ENCODE results near the gene INTS3. TPM values are rescaled to one million over a fixed set of nuclear protein-coding genes. Genes with fewer than 3 reads are reported as not detected.

INTS3 gene
- total RNA-seq, 1 experiment from 2014 or later: 39.0 TPM

DNA sequence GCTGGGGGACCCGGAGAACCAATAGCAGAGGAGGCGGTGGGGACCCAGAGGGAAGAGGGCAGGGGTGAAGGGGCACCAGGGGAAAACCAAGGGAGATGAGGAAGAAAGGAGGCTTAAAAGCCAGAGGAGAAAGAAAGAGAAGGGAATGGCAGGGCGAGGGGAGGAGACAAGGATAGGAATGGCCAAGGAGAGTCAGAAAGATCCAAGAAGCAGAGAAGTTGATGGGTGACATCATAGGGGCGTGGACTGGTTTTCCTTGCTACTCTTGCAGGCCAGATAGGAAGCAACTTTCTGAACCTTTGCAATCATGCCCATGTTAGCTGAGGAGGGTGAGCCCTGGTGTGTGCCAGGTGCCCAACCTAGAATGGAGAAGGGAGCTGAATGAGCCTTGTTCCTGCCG lies 44.0 kb upstream of the INTS3 start:
- Mint-ChIP-seq H3K27ac (ENCODE audit: unreplicated experiment) (no peak overlapping the region), H3K27me3 (ENCODE audit: insufficient read depth, unreplicated experiment) (peaks cover 9% of the 10 kb centered on the region), H3K4me3 (ENCODE audit: unreplicated experiment) (no peak overlapping the region), H3K9me3 (ENCODE audit: unreplicated experiment) (no peaks in the 10 kb centered on the region), H3K4me1 (ENCODE audit: low read depth, unreplicated experiment) (peaks cover 19% of the 10 kb centered on the region), H3K36me3 (ENCODE audit: insufficient read depth, unreplicated experiment) (peaks cover 6% of the 10 kb centered on the region)
- POLR2A ChIA-PET: no interaction called here
- H3K36me3 ChIP-seq (ENCODE audit: control insufficient read depth, insufficient read depth, low read length): no peaks in the 10 kb centered on the region
- BruUV-seq (replicated peaks): no TSS peak
- no peak for DNase-seq
- no peak for TF ChIP-seq CTCF (IDR thresholded peaks at IDR 0.05; ENCODE audit: insufficient read depth in 1 of 2, low read depth in 1 of 2, low read length in 1 of 2, severe bottlenecking in 1 of 2, unreplicated experiment in 1 of 2)
- H3K4me3 ChIP-seq (ENCODE audit: low read depth, low read length): no peak overlapping the region
- no peaks in the 10 kb centered on the region for H3K9me3 ChIP-seq
- H3K27me3 ChIP-seq (replicated peaks; ENCODE audit: control insufficient read depth, insufficient read depth, low read length): no peaks in the 10 kb centered on the region
- CTCF ChIA-PET: no interaction called here
- intact Hi-C loops (cut with micrococcal nuclease; ENCODE audit: unreplicated experiment): no loop called here
- peaks cover 6% of the 10 kb centered on the region; the same call in 1 of the 2 replicates for H3K4me1 ChIP-seq

DNA sequence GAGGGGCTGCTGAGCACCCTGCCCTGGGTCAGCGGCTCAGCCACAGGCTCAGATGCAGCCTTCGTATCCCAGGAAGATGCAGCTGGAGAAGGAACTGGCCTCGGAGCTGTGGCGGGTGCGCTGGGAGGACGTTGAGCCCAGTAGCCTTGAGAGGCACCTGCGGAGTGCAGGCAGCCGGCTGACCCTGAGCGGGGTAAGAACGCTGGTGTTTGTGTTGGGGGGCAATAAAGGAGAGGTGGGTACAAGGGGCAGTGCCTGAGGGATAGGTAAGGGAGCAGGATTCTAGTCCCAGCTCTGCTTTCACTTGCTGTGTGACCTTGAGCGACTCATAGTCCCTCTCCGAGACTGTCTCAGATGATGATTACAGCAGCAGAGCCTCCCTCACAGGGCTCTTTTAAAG lies 43.0 kb upstream of the INTS3 start:
- no peak overlapping the region for H3K4me3 ChIP-seq (ENCODE audit: low read depth, low read length)
- BruUV-seq (replicated peaks): no TSS peak
- CTCF ChIA-PET: no interaction called here
- TF ChIP-seq CTCF (IDR thresholded peaks at IDR 0.05; ENCODE audit: insufficient read depth in 1 of 2, low read depth in 1 of 2, low read length in 1 of 2, severe bottlenecking in 1 of 2, unreplicated experiment in 1 of 2): no peak
- Mint-ChIP-seq H3K27me3 (ENCODE audit: insufficient read depth, unreplicated experiment) (peaks cover 6% of the 10 kb centered on the region), H3K36me3 (ENCODE audit: insufficient read depth, unreplicated experiment) (peaks cover 6% of the 10 kb centered on the region), H3K27ac (ENCODE audit: unreplicated experiment) (no peak overlapping the region), H3K9me3 (ENCODE audit: unreplicated experiment) (no peaks in the 10 kb centered on the region), H3K4me3 (ENCODE audit: unreplicated experiment) (no peak overlapping the region), H3K4me1 (ENCODE audit: low read depth, unreplicated experiment) (peaks cover 14% of the 10 kb centered on the region)
- POLR2A ChIA-PET: no interaction called here
- H3K27me3 ChIP-seq (replicated peaks; ENCODE audit: control insufficient read depth, insufficient read depth, low read length): no peaks in the 10 kb centered on the region
- DNase-seq: no peak
- H3K36me3 ChIP-seq (ENCODE audit: control insufficient read depth, insufficient read depth, low read length): no peaks in the 10 kb centered on the region
- H3K9me3 ChIP-seq: no peaks in the 10 kb centered on the region
- H3K4me1 ChIP-seq: no peaks in the 10 kb centered on the region
- intact Hi-C loops (cut with micrococcal nuclease; ENCODE audit: unreplicated experiment): no loop called here

DNA sequence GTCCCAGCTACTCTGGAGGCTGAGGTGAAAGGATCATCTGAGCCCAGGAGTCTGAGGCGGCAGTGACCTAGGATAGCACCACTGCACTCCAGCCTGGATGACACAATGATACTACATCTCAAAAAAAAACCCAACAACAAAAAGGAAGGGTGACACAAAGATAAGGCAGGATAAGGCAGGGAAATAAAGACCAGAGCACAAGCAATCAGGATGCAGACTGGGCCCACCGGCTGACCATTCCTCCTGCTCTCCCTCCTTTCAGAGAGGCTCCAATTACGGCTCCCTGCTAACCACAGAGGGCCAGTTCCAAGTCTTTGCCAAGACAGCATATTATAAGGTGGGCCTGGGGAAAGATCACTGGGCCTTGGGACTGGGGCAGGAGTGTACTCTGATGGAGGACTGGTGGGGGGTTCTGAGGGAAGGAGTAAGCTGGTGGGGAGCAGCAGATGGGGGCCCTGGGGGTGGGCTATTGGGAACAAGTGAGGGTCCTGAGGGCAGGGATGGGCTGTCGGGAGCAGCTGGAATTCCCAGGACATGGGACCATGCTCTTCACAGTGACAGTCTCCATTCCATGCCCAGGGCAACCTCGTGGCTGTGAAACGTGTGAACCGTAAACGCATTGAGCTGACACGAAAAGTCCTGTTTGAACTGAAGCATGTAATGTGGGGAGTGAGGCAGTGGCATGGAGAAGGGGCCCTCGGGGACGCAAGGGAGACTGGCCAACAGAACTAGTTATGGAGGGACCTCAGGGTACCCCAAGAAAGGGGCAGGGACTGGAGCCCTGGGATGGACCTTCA lies 42.1 kb upstream of the INTS3 start:
- no peak overlapping the region for H3K4me3 Mint-ChIP-seq (ENCODE audit: unreplicated experiment)
- H3K9me3 Mint-ChIP-seq (ENCODE audit: unreplicated experiment): no peaks in the 10 kb centered on the region
- no peak for TF ChIP-seq CTCF (IDR thresholded peaks at IDR 0.05; ENCODE audit: insufficient read depth in 1 of 2, low read depth in 1 of 2, low read length in 1 of 2, severe bottlenecking in 1 of 2, unreplicated experiment in 1 of 2)
- H3K9me3 ChIP-seq: no peaks in the 10 kb centered on the region
- no peaks in the 10 kb centered on the region for H3K4me1 ChIP-seq
- no peaks in the 10 kb centered on the region for H3K27me3 ChIP-seq (replicated peaks; ENCODE audit: control insufficient read depth, insufficient read depth, low read length)
- no TSS peak for BruUV-seq (replicated peaks)
- peaks cover 7% of the 10 kb centered on the region for H3K4me1 Mint-ChIP-seq (ENCODE audit: low read depth, unreplicated experiment)
- peaks cover 6% of the 10 kb centered on the region for H3K36me3 Mint-ChIP-seq (ENCODE audit: insufficient read depth, unreplicated experiment)
- H3K27ac Mint-ChIP-seq (ENCODE audit: unreplicated experiment): no peak overlapping the region
- no peaks in the 10 kb centered on the region for H3K27me3 Mint-ChIP-seq (ENCODE audit: insufficient read depth, unreplicated experiment)
- ChIA-PET CTCF (no interaction called here), POLR2A (interaction anchor here (0.6 kb wide), 1 partner anchor 52 kb away, joined by 3 read pairs; the partner anchor contains the start of gene CHTOP)
- intact Hi-C loops (cut with micrococcal nuclease; ENCODE audit: unreplicated experiment): no loop called here
- DNase-seq: no peak
- no peak overlapping the region for H3K4me3 ChIP-seq (ENCODE audit: low read depth, low read length)
- no peaks in the 10 kb centered on the region for H3K36me3 ChIP-seq (ENCODE audit: control insufficient read depth, insufficient read depth, low read length)
